ENCODE results near the gene EEFSEC.

GRCh38 chr3:128188956-128189355 is 35.7 kb downstream of the EEFSEC start:
- no peak for TF ChIP-seq CTCF (IDR thresholded peaks at IDR 0.05; ENCODE audit: low read length)
- TF ChIP-seq EZH2 (optimal IDR thresholded peaks at IDR 0.05; ENCODE audit: low read depth, low read length): no peak

Measured in MM.1S (cell line).